HepG2 (cell line): ENCODE results near the gene GK. TPM values are rescaled to one million over a fixed set of nuclear protein-coding genes. Genes with fewer than 3 reads are reported as not detected.

Experiments
- BCL6 ChIP-seq: IDR thresholded peaks from 2 replicates; pipeline ENCODE4 v1.6.1; 2016; ENCODE audit warnings: missing genetic modification reagents, missing compliant biosample characterization
- FOXM1 ChIP-seq: sonication (generic); formaldehyde crosslinking; IDR thresholded peaks from 2 replicates; pipeline ENCODE4 v1.5.0; 2020; ENCODE audit warnings: missing genetic modification reagents
- GABPA ChIP-seq, 2 experiments: IDR thresholded peaks; 2 replicates each; pipeline ENCODE4 v1.6.1; 2011 to 2016; ENCODE audit warnings: low read depth in 2 of 2, low read length in 1 of 2, missing biosample characterization in 1 of 2, missing genetic modification characterization in 1 of 2
- HNRNPH1 ChIP-seq: fragments of 200-400 bp; formaldehyde crosslinking; optimal IDR thresholded peaks from 2 replicates; pipeline ENCODE3; 2017; ENCODE audit warnings: mild to moderate bottlenecking, low read depth, low read length
- MAFG ChIP-seq: sonication (generic); formaldehyde crosslinking; IDR thresholded peaks from 2 replicates; pipeline ENCODE4 v1.5.1; 2020; ENCODE audit warnings: mild to moderate bottlenecking, missing genetic modification reagents
- MTERF4 ChIP-seq: sonication (generic); formaldehyde crosslinking; IDR thresholded peaks from 2 replicates; pipeline ENCODE4 v1.8.0; 2023; ENCODE audit warnings: mild to moderate bottlenecking, missing genetic modification reagents
- NR2F1 ChIP-seq, 2 experiments: fragments of 450-650 bp in 1 of 2; formaldehyde crosslinking in 1 of 2; IDR thresholded peaks; 2 replicates each; pipeline versions ENCODE4 v1.5.0 to v1.6.1; 2016 to 2020; ENCODE audit warnings: mild to moderate bottlenecking in 1 of 2, missing compliant biosample characterization in 1 of 2, missing genetic modification reagents in 1 of 2, moderate library complexity in 1 of 2
- PAXIP1 ChIP-seq: sonication (generic); formaldehyde crosslinking; conservative IDR thresholded peaks from 2 replicates; pipeline ENCODE4 v1.4.0; 2020; ENCODE audit warnings: mild to moderate bottlenecking, missing genetic modification reagents, moderate library complexity
- RAD51 ChIP-seq: fragments of 450-650 bp; IDR thresholded peaks from 2 replicates; pipeline ENCODE4 v1.6.1; 2016; ENCODE audit warnings: borderline replicate concordance
- RFX3 ChIP-seq: IDR thresholded peaks from 2 replicates; pipeline ENCODE4 v1.6.1; 2016; ENCODE audit warnings: missing biosample characterization, missing genetic modification reagents
- TFDP2 ChIP-seq: sonication (generic); formaldehyde crosslinking; IDR thresholded peaks from 2 replicates; pipeline ENCODE4 v1.4.0; 2020; ENCODE audit warnings: missing genetic modification reagents
- ZBTB42 ChIP-seq: sonication (generic); formaldehyde crosslinking; IDR thresholded peaks from 2 replicates; pipeline ENCODE4 v1.5.0; 2020; ENCODE audit warnings: mild to moderate bottlenecking, missing genetic modification reagents
- ZFP37 ChIP-seq: sonication (generic); formaldehyde crosslinking; IDR thresholded peaks from 2 replicates; pipeline ENCODE4 v1.4.0; 2020; ENCODE audit warnings: missing genetic modification reagents, borderline replicate concordance
- ZFY ChIP-seq: sonication (generic); formaldehyde crosslinking; IDR thresholded peaks from 2 replicates; pipeline ENCODE4 v1.4.0; 2020; ENCODE audit warnings: missing genetic modification reagents
- ZMYM3 ChIP-seq: sonication (generic); formaldehyde crosslinking; IDR thresholded peaks from 2 replicates; pipeline ENCODE4 v1.5.1; 2020; ENCODE audit warnings: mild to moderate bottlenecking, missing genetic modification reagents
- ZNF205 ChIP-seq: IDR thresholded peaks from 2 replicates; pipeline ENCODE4 v1.6.1; 2018; ENCODE audit warnings: missing biosample characterization, missing genetic modification reagents
- polyA plus RNA-seq, 8 experiments: library from polyadenylated mRNA; depleted of rRNA in 3 of 8; stranded (reverse) in 7 of 8; unstranded in 1 of 8; fragments of >200 nt; fragmentation: Illumina TruSeq in 4 of 8; extraction: Trizol in 4 of 8; gene quantifications; 2 replicates each; pipeline versions ENCODE4 v1.2.1 to v1.2.3, GENCODE V29; 2011 to 2016; ENCODE audit warnings: low read depth in 4 of 8, missing spikeins in 1 of 8, mixed read lengths in 1 of 8; ENCODE audit not compliant: insufficient read depth in 1 of 8
- total RNA-seq, 5 experiments: library from RNA; depleted of rRNA; stranded (reverse); fragments of >200 nt; fragmentation: Illumina TruSeq; extraction: Trizol; gene quantifications; 2 replicates each; pipeline ENCODE4 v1.2.3, GENCODE V29; 2016; ENCODE audit warnings: low read depth in 1 of 5
- TF ChIP-seq, protein P1 (sequence below): sonication (generic); formaldehyde crosslinking; conservative IDR thresholded peaks from 2 replicates; pipeline ENCODE4 v1.8.0; 2022; ENCODE audit warnings: mild to moderate bottlenecking, moderate library complexity, missing genetic modification reagents
- TF ChIP-seq, protein P2 (sequence below): sonication (generic); formaldehyde crosslinking; IDR thresholded peaks from 2 replicates; pipeline ENCODE4 v1.9.0; 2022; ENCODE audit warnings: low read depth, missing genetic modification reagents

Gene GK
- total and polyA plus RNA-seq, 2 of the 13 experiments (the other 11 are each of a cell fraction or from before 2014, with no cell fraction given), result 64.2 to 265 TPM

DNA sequence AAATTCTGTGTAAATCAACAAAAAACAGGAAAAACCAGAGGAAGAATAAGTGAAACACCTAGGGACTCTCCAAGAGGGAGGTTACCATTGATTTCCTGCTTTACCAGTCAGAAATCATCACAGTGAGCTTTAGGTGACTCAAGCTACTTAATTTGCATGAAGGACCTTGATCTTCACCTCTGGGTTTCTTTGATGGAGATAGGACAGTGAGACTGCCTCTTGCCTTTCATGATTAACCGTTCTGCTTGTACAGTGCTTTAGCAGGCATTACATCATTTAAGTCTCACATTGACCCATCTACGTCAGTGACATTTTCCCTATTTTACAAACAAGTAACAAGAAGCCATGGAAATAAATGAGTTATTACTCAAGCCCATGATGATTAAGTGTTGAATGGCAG, 3.4 kb upstream of the GK start (continued):
- TF ChIP-seq NR2F1 (CRISPR knock-in tag; IDR thresholded peaks at IDR 0.05) (peak; percentile 12 to 61; a peak in 3 of 4 replicates), ZNF205 (CRISPR knock-in tag) (no peak), BCL6 (peak; percentile 72), ZMYM3 (no peak), MAFG (CRISPR knock-in tag) (no peak), PAXIP1 (peak; percentile 78), ZFP37 (CRISPR knock-in tag) (no peak), HNRNPH1 (no peak), RFX3 (CRISPR knock-in tag) (no peak), ZBTB42 (CRISPR knock-in tag) (no peak), ZFY (no peak), MTERF4 (CRISPR knock-in tag) (no peak), RAD51 (no peak), GABPA (IDR thresholded peaks at IDR 0.05; ENCODE audit: low read depth, low read length) (no peak), GABPA (CRISPR knock-in tag; IDR thresholded peaks at IDR 0.05; ENCODE audit: low read depth) (peak; percentile 22; the same call in 1 of the 2 replicates), TFDP2 (CRISPR knock-in tag) (no peak), FOXM1 (CRISPR knock-in tag) (no peak)
- TF ChIP-seq, protein P1, sequence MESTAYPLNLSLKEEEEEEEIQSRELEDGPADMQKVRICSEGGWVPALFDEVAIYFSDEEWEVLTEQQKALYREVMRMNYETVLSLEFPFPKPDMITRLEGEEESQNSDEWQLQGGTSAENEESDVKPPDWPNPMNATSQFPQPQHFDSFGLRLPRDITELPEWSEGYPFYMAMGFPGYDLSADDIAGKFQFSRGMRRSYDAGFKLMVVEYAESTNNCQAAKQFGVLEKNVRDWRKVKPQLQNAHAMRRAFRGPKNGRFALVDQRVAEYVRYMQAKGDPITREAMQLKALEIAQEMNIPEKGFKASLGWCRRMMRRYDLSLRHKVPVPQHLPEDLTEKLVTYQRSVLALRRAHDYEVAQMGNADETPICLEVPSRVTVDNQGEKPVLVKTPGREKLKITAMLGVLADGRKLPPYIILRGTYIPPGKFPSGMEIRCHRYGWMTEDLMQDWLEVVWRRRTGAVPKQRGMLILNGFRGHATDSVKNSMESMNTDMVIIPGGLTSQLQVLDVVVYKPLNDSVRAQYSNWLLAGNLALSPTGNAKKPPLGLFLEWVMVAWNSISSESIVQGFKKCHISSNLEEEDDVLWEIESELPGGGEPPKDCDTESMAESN (CRISPR knock-in tag), result no peak
- TF ChIP-seq, protein P2, sequence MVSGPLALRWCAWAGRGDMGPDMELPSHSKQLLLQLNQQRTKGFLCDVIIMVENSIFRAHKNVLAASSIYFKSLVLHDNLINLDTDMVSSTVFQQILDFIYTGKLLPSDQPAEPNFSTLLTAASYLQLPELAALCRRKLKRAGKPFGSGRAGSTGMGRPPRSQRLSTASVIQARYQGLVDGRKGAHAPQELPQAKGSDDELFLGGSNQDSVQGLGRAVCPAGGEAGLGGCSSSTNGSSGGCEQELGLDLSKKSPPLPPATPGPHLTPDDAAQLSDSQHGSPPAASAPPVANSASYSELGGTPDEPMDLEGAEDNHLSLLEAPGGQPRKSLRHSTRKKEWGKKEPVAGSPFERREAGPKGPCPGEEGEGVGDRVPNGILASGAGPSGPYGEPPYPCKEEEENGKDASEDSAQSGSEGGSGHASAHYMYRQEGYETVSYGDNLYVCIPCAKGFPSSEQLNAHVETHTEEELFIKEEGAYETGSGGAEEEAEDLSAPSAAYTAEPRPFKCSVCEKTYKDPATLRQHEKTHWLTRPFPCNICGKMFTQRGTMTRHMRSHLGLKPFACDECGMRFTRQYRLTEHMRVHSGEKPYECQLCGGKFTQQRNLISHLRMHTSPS (CRISPR knock-in tag), result no peak
